Inflammatory macrophage (primary cell): ENCODE data around the gene ERAL1.
"Not testable (repeated sequence)": the region's sequence is repeated elsewhere in the genome, so short reads cannot be mapped to it uniquely, and the experiment has no call there.

Experiments
- DNase-seq, 2 donors: peaks; one replicate each; pipeline ENCODE4 v3.0.0-alpha.2; 2020 to 2022
- total RNA-seq, 18 experiments: gene quantifications; one replicate each; lab custom pipeline; 2026; ENCODE audit warnings: mixed read lengths in 6 of 18, inconsistent platforms in 2 of 18; lab: John Stamatoyannopoulos, UW

Gene ERAL1
- total RNA-seq = 9.7 to 26.6 (median 19.9) reads per million in 18 experiments

DNA sequence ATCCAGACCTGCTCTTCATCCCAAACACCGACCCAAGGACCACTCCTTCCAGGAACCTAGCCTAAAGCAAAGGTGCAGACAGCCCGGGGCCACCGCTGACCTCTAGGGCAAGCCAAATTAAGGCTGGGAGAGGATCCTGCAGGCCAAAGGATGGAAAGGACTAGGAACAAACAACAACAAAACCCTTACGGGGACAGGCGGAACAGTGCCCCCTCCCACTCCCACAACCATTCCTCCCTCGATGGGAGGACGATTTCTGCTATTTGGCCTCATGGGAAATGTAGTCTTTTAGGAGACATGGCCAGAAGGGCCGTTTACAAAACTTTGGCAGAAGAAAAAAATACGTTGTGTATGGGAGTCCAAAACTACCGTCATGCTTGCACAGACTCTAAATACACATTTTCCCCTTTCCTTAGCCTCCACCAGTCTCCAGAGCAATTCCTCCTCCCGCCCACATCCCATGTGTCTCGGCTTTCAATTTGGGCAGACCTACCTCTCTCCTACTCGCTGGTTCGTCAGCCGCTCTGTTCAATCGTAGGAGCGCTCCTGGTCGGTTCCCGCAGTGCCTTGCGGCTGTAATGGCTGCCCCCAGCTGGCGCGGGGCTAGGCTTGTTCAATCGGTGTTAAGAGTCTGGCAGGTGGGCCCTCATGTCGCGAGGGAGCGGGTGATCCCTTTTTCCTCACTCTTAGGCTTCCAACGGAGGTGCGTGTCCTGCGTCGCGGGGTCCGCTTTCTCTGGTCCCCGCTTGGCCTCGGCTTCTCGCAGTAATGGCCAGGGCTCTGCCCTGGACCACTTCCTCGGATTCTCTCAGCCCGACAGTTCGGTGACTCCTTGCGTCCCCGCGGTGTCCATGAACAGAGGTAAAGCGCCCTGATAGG is at the start of gene ERAL1:
TSS of gene ERAL1 (plus strand) at position 560 of the 879 bp plus-strand sequence. CDS start at position 579, 19 bp downstream.
- peak; percentile 83 to 89 for DNase-seq

DNA sequence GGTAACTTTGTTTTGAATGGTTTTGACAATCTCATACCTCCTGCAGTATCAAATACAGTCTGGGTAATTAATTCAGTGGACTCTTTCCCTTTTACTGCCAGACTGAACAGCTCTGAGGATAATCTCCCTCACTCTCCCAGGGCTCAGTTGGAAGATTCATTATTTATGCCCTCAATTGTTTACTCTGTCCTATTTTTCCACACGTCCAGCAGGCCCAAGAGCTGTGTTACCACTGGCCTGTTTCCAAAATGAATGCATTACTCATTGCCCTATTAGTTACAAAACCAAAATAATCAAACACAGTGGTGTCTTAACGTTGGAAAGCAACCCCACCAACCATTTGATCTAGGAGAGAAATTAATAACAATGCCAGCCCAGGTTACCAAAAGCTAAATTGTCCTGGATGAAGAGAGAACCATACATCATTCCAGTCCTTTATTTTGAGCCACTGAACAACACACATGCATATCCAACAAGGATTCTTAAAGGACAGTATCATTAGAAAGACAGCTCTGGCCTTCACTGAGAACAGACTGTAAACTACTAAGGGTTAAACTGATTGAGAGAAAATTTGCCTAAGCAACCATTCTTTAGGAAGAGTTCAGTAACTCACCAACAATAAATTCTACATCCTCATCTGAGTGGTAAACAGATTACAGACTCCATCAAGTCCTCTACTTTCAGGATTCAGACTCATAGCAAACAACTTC is 46.7 kb upstream of the ERAL1 start:
- DNase-seq = peak in 1 of 2 donors; percentile 50

DNA sequence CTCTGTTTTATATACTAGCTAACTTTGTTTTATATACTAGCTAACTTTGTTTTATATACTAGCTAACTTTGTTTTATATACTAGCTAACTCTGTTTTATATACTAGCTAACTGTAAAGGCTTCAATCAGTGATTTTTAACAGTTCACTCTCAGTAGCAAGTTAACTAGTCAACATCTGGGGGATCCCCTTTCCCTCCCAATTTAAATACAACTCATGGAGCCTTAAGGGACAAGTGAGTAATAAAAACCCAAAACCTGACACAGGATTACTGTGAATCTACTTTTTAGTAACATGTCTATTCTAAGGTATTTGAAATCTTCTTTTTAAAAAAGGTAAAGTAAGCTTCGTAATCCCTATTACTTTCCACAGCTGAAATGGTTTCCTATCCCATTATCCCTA is 44.4 kb upstream of the ERAL1 start:
- DNase-seq = no peak

GRCh38 chr17:28811651-28812090 is 43.1 kb upstream of the ERAL1 start:
- DNase-seq = no peak

GRCh38 chr17:28812091-28812747 is 42.6 kb upstream of the ERAL1 start:
- peak; percentile 97 to 98 for DNase-seq

- DNase-seq = peak; percentile 51 to 53
Measured at GRCh38 chr17:28812748-28813377, 42.0 kb upstream of the ERAL1 start.

DNA sequence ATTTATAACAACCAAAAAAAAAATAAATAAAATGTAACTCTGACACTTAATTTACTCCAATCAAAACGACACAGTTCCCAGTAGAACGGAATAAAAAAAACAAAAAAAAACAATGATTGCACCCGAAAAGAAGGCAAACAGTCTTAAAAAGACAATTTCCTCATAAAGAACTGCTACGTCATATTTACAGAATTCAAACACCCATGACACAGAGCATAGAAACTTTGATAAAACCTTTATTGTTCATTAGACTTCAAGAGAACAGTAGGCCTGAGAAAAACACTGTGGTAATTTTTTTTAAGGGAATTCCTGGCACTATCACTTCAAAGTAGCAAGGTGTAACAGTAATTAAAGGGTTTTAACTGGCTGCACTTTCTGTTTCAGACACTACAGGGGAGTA is 38.3 kb upstream of the ERAL1 start:
- no peak for DNase-seq

DNA sequence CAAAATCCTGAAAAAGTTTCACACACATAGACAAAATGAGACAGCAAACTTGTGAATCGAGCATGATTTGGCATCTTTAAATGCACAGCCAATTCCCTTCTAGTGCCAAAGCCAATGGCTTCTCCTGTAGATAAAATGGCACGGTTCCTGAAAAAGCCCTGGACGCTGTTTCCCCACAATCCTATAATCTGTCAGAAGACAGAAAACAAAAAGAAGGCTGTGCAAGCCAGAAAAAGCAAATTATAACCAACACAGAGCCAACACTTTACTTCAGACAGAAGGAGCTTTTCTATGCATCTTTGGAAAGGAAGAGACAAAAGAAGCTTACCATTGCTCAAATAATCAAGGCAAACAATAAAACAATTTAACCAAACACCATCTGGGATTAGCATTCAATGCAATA is 36.0 kb upstream of the ERAL1 start:
- DNase-seq = no peak

- no peak for DNase-seq
Measured at GRCh38 chr17:28819582-28819981, 35.2 kb upstream of the ERAL1 start.

DNA sequence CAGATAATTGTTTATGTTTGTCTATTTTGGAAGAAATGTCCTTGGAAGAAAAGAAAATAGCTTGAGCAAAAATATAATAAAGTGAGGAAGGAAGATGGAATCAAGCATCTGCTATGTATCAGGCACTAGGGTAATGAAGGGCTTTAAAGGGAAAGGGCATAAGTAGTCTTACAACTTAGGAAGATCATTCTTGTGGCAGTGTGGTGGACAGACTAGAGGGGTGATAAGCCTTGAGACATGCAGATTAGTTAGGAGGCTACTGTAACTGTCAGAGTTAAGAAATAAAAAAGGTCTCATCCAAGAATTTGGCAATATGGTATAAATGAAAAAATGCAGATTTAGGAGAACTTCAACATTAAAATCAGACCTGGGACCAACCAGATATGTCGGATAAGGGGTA is 27.1 kb upstream of the ERAL1 start:
- no peak for DNase-seq

- DNase-seq = peak; percentile 31 to 65
Measured at GRCh38 chr17:28828294-28829040, 26.3 kb upstream of the ERAL1 start.

DNA sequence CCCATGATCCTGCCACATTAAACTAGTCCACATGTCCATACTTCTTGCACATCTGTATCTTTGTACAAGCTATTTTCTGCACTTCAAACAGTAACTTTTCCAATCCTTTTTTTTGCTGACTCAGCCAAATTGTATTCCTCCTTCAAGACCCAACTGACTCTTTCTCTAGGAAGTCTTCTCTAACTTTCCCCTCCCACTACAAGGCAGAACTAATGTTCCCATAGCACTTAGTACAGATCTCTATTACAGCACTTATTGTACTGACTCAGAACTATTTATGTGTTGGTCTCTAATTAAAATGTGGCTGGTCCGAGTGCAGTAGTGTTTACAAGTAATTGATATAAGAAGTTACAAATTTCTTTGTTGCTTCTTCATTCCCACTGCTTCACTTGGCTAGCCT is 20.4 kb upstream of the ERAL1 start:
- no peak for DNase-seq

- DNase-seq = not testable (repeated sequence)
Measured at GRCh38 chr17:28836541-28836940, 18.3 kb upstream of the ERAL1 start.

DNA sequence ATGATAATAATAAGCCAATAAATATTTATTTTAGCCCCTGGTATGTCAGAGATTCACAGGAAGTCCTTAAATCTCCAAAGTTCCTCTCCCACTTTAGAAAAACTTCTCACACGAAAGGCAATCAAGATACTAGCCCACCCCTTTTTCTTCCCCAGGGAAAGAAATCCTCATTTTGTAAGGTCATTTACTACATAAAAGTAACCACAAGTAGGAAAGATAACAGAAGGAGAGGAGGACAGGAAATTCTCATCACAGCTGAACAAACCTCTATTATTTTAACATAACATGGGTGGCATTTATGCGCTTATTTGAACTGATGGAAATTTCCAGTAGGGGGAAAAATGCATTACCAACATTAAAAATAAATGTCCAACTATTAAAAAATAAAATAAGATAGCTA is 15.6 kb upstream of the ERAL1 start:
- no peak for DNase-seq

DNA sequence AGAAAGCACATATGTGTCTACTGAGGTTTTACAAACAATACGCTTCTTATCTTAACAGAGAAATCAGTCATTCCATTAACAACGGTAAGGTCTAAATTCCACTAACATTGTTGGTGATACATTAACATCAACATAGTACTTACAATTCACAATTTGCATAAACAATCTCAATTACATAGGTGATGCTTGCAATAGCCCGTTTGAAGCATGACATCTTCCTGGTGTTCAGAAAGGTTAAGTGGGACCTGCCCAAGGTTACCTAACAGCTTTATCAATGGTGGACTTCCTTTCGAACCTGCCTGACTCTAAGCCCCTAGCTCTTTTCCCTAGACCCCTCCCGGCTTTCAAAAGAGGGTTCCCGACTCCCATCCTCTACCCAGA is 12.9 kb upstream of the ERAL1 start:
- no peak for DNase-seq

DNA sequence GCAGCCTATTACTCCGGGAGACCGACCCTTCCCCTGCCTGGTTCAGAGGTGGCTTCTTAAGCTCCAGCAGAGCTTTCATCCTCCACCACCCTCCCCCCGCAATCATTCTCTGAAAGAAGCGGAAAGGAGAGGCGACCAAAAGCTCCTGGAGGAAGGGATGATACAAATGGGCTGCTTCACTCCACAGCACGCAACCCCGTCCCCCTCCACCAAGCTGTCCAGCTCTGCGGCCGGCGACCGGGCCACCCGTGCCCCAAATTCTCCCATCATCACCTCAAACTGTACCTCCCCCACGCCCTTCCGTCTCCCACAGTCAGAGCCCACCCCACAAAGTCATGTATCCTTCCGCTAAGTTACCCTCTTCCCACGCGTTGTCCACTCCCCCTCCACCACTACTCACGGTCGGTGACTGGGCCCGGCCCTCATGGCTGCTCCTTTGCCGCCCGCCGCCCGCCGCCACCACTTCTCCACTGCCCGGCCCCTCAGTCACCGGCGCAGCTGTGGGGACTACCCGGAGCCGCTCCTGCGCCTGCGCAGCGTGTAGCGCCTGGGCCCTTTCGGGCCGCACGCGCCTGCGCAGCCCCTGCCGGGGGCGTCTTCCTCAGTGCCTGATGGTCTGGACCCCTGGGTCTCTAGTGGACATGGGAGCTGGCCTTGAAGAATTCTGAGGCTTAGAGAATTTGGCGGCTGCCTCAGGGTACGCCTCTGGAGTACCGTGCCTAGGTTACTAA is 12.4 kb upstream of the ERAL1 start, which contains the start of gene FAM222B:
TSS of gene FAM222B (minus strand) at position 509 of the 731 bp plus-strand sequence. CDS start 76,123 bp downstream, outside the sequence.
- DNase-seq = peak; percentile 87 to 91

DNA sequence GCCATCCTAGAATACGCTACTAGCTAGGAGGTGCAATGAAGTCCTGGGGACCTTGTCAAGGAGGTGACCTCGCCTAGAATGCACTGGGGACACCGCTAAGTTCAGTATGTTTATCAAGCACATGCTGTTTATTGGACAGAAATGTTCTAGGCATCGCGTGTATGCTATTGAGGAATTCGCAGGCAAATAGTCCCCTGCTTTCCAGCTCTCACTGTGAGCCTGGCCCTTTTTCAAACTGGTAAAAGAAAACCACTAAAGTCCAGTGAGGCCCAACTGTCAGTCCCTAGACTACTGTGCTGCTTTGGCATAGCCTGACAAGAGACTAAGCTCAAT is 11.0 kb upstream of the ERAL1 start:
- DNase-seq = no peak

DNA sequence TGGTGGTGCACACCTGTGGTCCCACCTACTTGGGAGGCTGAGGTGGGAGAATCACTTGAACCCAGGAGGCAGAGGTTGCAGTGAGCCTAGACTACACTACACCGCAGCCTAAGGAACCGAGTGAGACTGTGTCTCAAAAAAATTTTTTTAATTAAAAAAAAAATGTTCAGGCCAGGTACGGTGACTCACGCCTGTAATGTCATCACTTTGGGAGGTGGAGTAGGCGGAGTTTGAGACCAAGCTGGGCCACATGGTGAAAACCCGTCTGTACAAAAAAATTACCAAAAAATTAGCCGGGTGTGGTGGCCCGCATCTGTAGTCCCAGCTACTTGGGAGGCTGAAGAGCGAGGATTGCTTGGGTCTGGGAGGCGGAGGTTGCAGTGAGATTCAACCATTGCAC is 8.6 kb upstream of the ERAL1 start:
- DNase-seq = no peak

DNA sequence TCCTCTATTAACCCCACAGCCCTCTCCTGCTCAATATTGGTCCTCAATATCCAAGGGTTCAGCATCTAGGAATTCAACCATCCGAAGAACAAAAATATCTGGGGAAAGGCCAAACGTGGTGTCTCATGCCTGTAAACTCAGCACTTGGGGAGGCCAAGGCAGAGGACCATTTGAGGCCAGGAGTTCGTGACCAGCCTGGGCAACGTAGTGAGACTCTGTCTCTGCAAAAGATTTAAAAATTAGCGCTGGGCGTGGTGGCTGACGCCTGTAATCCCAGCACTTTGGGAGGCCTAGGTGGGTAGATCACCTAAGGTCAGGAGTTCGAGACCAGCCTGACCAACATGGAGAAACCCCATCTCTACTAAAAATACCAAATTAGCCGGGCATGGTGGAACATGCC is 8.1 kb upstream of the ERAL1 start:
- not testable (repeated sequence) for DNase-seq

DNA sequence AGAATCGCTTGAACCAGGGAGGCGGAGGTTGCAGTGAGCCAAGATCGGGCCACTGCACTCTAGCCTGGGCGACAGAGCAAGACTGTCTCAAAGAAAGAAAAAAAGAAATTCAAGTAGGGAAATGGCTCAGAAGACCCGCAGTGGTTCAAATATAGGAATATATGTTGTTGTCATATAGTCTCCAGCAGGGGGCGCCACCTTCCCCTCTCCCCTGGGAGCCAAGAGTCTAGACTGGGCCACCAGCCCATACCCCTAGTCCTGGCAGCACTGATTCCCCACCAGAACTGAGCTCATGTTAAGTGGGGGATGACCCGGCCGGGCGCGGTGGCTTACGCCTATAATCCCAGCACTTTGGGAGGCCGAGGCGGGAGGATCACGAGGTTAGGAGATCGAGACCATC is 6.1 kb upstream of the ERAL1 start:
- peak; percentile 48 to 64 for DNase-seq

DNA sequence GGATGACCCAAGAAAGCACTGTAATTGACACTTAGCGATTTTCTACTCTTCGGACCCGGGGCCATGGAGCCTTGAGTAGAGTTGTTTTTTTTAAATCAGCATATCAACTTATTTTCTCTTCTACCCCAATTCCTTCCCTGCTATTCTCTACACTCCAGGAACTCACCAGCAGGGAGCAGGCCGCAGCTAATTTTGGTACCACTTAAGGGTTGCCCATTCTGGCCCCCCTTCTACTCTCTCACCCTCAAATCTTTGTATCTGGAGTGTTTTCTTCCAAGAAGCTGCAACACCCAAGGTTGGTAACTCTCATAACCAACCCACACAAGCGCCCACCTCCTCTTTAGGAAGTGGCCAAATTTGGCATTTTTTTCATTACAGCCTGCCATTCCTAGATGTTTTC is 5.5 kb upstream of the ERAL1 start:
- DNase-seq = peak; percentile 10 to 30
